ENCODE data around the gene CDC42SE2. TPM values are rescaled to one million over a fixed set of nuclear protein-coding genes. Genes with fewer than 3 reads are reported as not detected.

Gene CDC42SE2
- total RNA-seq, 1 donor from 2014 or later, result 26.0 TPM

GRCh38 chr5:131423056-131423455 lies 159.2 kb downstream of the CDC42SE2 start:
- peak; percentile 4 for DNase-seq (ENCODE audit: extremely low read depth, low read depth, low spot score)

- DNase-seq (ENCODE audit: extremely low read depth, low read depth, low spot score), result no peak
Measured at GRCh38 chr5:131426011-131426410, 162.2 kb downstream of the CDC42SE2 start.

- DNase-seq (ENCODE audit: extremely low read depth, low read depth, low spot score), result no peak
Measured at GRCh38 chr5:131430794-131431193, 166.9 kb downstream of the CDC42SE2 start.

- no peak for DNase-seq (ENCODE audit: extremely low read depth, low read depth, low spot score)
Measured at GRCh38 chr5:131431794-131432193, 167.9 kb downstream of the CDC42SE2 start.

GRCh38 chr5:131433109-131433508 lies 169.3 kb downstream of the CDC42SE2 start:
- no peak for DNase-seq (ENCODE audit: extremely low read depth, low read depth, low spot score)

GRCh38 chr5:131436081-131436480 lies 172.2 kb downstream of the CDC42SE2 start:
- DNase-seq (ENCODE audit: extremely low read depth, low read depth, low spot score), result no peak

GRCh38 chr5:131441184-131441583 lies 177.3 kb downstream of the CDC42SE2 start:
- no peak for DNase-seq (ENCODE audit: extremely low read depth, low read depth, low spot score)

Other genes with a start within 250 kb of the CDC42SE2 start
- gene HINT1, start 98.8 kb upstream of the CDC42SE2 start, total RNA-seq, result 185 and 219 TPM in 2 replicates
- gene LYRM7, start 93.1 kb upstream of the CDC42SE2 start, total RNA-seq, result 4.0 and 4.3 TPM in 2 replicates

Measured in glomerular endothelial cell (primary cell).